Endothelial cell of coronary artery (primary cell): ENCODE results near the gene THAP2. TPM values are rescaled to one million over a fixed set of nuclear protein-coding genes. Genes with fewer than 3 reads are reported as not detected.

Source experiments
- total RNA-seq: library from RNA; depleted of rRNA; stranded (reverse); fragments of >200 nt; gene quantifications from 2 replicates; pipeline ENCODE4 v1.2.3, GENCODE V29; 2014

THAP2 gene
- total RNA-seq: 2.8 and 3.2 TPM in 2 replicates

GRCh38 chr12:71663561-71664410 is at the start of gene THAP2, which contains the start of gene ZFC3H1:
THAP2 (plus strand) TSS chr12:71664301; CDS start chr12:71664510, 209 bp downstream.
ZFC3H1 (minus strand) TSS chr12:71663848; CDS start chr12:71663610, 238 bp downstream.

GRCh38 chr12:71685914-71686657 is 22.0 kb downstream of the THAP2 start, which contains the start of gene TMEM19:
TMEM19 (plus strand) TSS chr12:71686082; CDS start chr12:71686681, 599 bp downstream.

Other genes with a start within 250 kb of the THAP2 start
- not detected in 2 replicates for gene LGR5, start 224.5 kb upstream of the THAP2 start, total RNA-seq
- 14.4 and 26.6 TPM in 2 replicates for gene ZFC3H1, start 453 bp upstream of the THAP2 start, total RNA-seq
- gene TMEM19, start 21.8 kb downstream of the THAP2 start, total RNA-seq: 31.9 and 34.2 TPM in 2 replicates
- gene RAB21, start 90.6 kb downstream of the THAP2 start, total RNA-seq: 22.4 and 25.6 TPM in 2 replicates
- gene TBC1D15, start 175.5 kb downstream of the THAP2 start, total RNA-seq: 16.3 and 21.5 TPM in 2 replicates